Activated CD8-positive, alpha-beta T cell treated with anti-CD3 and anti-CD28 coated beads, Interleukin-2, amount 10 ng/mL, durations not matched to agents 7 days and 5 days (primary cell): ENCODE data around the gene SNTB2. TPM values are rescaled to one million over a fixed set of nuclear protein-coding genes. Genes with fewer than 3 reads are reported as not detected.

ENCODE experiments used
- ATAC-seq: fragments of 150-1000 bp; cut with Tn5 transposase; one replicate; pipeline ENCODE4 v1.10.0; 2021; ENCODE audit warnings: moderate library complexity
- CTCF ChIA-PET: fragments of 350-600 bp; sonication (Branson Sonifier 250); formaldehyde crosslinking; loops from one replicate; lab custom pipeline; 2021; ENCODE audit warnings: antibody characterized with exemption; lab: Charles Lee
- POLR2A ChIA-PET: fragments of 350-600 bp; sonication (Branson Sonifier 250); formaldehyde crosslinking; loops from one replicate; lab custom pipeline; 2021; ENCODE audit warnings: antibody characterized with exemption; lab: Charles Lee
- DNase-seq: peaks from one replicate; pipeline ENCODE4 v3.0.0-alpha.2; 2020
- H3K27ac Mint-ChIP-seq: one replicate; pipeline ENCODE4 v1.8.0; 2021; ENCODE audit warnings: mild to moderate bottlenecking, mixed read lengths
- H3K27me3 Mint-ChIP-seq: one replicate; pipeline ENCODE4 v1.8.0; 2021; ENCODE audit warnings: low read depth, mixed read lengths
- H3K36me3 Mint-ChIP-seq: one replicate; pipeline ENCODE4 v1.8.0; 2021; ENCODE audit warnings: low read depth, mixed read lengths
- H3K4me1 Mint-ChIP-seq: one replicate; pipeline ENCODE4 v1.8.0; 2021; ENCODE audit warnings: low read depth, mixed read lengths
- H3K4me3 Mint-ChIP-seq: one replicate; pipeline ENCODE4 v1.8.0; 2021; ENCODE audit warnings: mild to moderate bottlenecking, mixed read lengths
- H3K9me3 Mint-ChIP-seq: one replicate; pipeline ENCODE4 v1.8.0; 2022; ENCODE audit warnings: mixed read lengths; ENCODE audit not compliant: insufficient read depth
- total RNA-seq, 2 experiments: library from RNA; stranded (reverse); gene quantifications; one replicate each; pipeline ENCODE4 v1.2.3, GENCODE V29; 2021

SNTB2 gene
- total RNA-seq, 2 experiments from 2014 or later, result 24.3 to 25.5 TPM

DNA sequence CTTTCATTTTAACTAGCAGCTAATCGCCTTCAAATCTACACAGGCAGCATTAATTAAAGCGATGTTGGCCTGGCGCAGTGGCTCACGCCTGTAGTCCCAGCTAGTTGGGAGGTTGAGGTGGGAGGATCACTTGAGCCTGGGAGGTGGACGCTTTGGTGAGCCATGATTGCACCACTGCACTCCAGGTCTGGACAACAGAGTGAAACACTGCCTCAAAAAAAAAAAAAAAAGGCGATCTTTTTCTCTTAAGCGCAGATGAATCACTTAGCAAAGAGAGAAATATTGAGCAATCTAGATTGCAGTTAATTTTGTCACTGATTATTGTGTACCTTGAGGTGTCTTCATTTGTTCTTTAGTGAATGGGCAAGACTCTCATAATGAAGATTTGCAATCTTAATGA lies 12.4 kb downstream of the SNTB2 start:
- peaks cover 2% of the 10 kb centered on the region for H3K36me3 Mint-ChIP-seq
- peaks cover under 1% of the 10 kb centered on the region for H3K4me1 Mint-ChIP-seq
- H3K27me3 Mint-ChIP-seq, result no peaks in the 10 kb centered on the region
- no peak overlapping the region for H3K4me3 Mint-ChIP-seq
- no peaks in the 10 kb centered on the region for H3K9me3 Mint-ChIP-seq
- DNase-seq (no peak), ATAC-seq (no peak)
- ChIA-PET POLR2A (no interaction called here), CTCF (interaction anchor here (0.7 kb wide), 1 partner anchor 87 kb away, joined by 3 read pairs; no protein-coding TSS in a partner anchor)
- no peak overlapping the region for H3K27ac Mint-ChIP-seq

DNA sequence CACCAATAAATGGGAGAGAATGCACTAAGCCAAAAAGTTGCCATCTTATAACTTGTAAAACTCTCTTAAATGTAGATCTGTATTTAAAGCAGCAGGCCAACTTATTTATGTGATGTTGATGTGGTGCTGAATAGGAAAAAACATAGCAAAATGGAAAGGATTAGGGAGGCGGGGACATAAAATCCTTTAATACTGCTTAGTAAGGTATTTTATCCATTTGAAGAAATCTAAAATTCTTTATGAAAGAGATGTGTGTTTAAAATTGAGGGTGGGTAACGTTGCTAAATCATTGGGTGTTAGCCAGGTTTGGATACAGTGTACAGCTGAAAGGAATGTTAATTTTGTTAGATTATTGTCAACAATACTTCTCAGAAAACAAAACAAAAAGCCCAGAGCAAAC lies 14.3 kb downstream of the SNTB2 start:
- ChIA-PET CTCF (no interaction called here), POLR2A (no interaction called here)
- H3K9me3 Mint-ChIP-seq, result no peaks in the 10 kb centered on the region
- ATAC-seq (no peak), DNase-seq (no peak)
- no peaks in the 10 kb centered on the region for H3K27me3 Mint-ChIP-seq
- no peak overlapping the region for H3K4me3 Mint-ChIP-seq
- peaks cover 2% of the 10 kb centered on the region for H3K36me3 Mint-ChIP-seq
- H3K27ac Mint-ChIP-seq, result no peak overlapping the region
- H3K4me1 Mint-ChIP-seq, result peaks cover 9% of the 10 kb centered on the region

DNA sequence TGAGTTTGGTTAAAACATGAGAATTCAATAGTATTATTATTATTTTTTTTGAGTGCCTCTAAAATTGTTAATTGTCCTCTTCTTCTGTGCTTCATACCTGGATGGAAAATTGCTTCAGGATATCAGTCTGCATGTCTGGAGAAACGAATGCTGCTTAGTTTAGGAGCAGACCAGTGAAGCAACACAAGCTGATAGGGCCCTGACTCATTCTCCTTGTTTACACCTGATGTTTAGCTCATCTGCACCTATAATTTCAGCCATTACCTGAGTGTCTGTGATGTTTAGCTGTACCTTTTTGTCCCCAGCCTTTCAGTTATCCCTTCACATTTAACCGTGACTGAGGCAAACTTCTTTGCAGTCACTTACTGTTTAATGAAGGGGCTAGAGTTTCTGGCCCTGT lies 14.8 kb downstream of the SNTB2 start:
- Mint-ChIP-seq H3K27ac (no peak overlapping the region), H3K36me3 (peaks cover 2% of the 10 kb centered on the region), H3K4me3 (no peak overlapping the region), H3K9me3 (no peaks in the 10 kb centered on the region), H3K27me3 (no peaks in the 10 kb centered on the region), H3K4me1 (peaks cover 9% of the 10 kb centered on the region)
- DNase-seq, result no peak
- CTCF ChIA-PET, result no interaction called here
- ATAC-seq, result no peak
- POLR2A ChIA-PET, result no interaction called here

DNA sequence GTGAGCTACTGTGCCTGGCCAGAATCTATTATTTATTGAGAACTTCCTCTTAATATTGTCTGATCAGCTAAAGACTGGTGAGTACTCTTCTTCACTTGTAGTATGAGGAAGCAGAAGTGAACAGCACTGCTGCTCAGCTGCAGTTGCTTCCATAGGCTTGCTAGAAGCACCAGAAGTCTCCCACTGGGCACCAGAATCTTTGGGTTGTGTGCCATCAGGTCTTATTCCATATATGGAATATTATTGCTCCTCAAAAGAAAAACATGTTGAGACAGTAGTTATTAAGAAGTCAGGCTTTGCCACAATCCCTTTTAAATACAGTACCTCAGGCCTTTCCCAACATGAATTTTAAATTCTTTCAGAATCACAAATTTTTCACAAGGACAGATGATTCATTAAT lies 17.2 kb downstream of the SNTB2 start:
- Mint-ChIP-seq H3K9me3 (no peaks in the 10 kb centered on the region), H3K27me3 (no peaks in the 10 kb centered on the region), H3K27ac (no peak overlapping the region), H3K4me3 (no peak overlapping the region), H3K36me3 (no peaks in the 10 kb centered on the region), H3K4me1 (peaks cover 9% of the 10 kb centered on the region)
- ATAC-seq (no peak), DNase-seq (no peak)
- ChIA-PET POLR2A (no interaction called here), CTCF (no interaction called here)

DNA sequence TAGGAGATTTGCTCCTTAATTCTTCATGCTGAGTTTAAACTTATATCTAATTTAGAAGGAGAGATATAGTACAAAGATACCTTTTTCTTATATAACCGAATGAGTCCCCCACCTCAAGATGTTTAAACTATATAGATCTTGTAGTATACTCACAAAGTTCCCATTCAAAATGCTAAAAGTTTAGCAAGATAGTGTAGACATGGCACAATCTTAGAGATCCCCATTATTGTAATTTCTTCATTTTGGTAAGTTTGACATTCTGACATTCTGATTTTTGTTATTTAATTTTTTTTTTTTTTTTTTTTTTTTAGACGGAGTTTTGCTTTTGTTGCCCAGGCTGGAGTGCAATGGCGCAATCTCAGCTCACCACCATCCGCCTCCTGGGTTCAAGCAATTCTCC lies 22.8 kb downstream of the SNTB2 start:
- H3K27ac Mint-ChIP-seq, result no peak overlapping the region
- POLR2A ChIA-PET, result no interaction called here
- DNase-seq, result no peak
- ATAC-seq, result no peak
- H3K4me3 Mint-ChIP-seq, result no peak overlapping the region
- H3K36me3 Mint-ChIP-seq, result no peaks in the 10 kb centered on the region
- no peaks in the 10 kb centered on the region for H3K9me3 Mint-ChIP-seq
- no peaks in the 10 kb centered on the region for H3K27me3 Mint-ChIP-seq
- CTCF ChIA-PET, result interaction anchor here (1.5 kb wide), 1 partner anchor 80 kb away, joined by 3 read pairs; no protein-coding TSS in a partner anchor
- H3K4me1 Mint-ChIP-seq, result peaks cover 5% of the 10 kb centered on the region

DNA sequence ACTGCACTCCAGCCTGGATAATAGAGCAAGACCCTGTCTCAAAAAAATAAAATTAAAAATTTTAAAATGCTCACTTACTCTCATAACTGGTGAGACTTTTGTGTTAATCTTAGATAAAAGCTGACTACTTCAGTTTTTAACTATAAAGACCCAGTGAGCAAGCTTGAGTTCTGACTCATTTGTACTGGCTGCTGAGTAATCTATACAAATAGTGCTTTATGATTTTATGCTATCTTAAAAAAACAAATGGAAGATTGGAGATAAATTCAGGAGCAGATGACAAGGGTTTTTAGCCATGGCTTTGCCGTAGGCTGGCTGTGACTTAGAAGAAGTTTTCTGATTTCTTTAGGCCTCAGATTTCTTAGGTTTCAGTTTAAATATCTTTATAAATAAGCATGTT lies 30.5 kb downstream of the SNTB2 start:
- Mint-ChIP-seq H3K4me1 (no peaks in the 10 kb centered on the region), H3K27me3 (no peaks in the 10 kb centered on the region), H3K4me3 (no peak overlapping the region), H3K36me3 (no peaks in the 10 kb centered on the region), H3K9me3 (no peaks in the 10 kb centered on the region), H3K27ac (no peak overlapping the region)
- POLR2A ChIA-PET, result no interaction called here
- DNase-seq (no peak), ATAC-seq (no peak)
- CTCF ChIA-PET, result interaction anchor here (0.9 kb wide), 1 partner anchor 11 kb away, joined by 3 read pairs; no protein-coding TSS in a partner anchor

DNA sequence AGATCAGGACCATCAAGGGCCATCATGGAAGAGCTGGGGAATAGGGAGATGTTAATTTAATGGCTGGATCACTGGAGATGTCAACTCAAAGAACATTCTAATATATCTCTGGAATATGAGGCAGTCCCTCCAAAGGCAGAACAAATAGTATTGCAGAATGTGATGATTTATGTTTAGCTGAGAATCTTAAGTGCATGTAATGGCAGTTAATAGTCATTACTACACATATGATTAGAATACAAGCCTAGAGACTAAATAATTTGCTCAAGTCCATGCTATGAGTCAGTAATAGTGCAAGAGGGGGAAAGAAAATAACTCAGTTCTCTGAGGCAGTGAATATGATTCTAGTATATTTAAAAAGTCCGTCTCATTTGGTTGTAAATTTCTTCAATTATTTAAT lies 32.3 kb downstream of the SNTB2 start:
- ATAC-seq (no peak), DNase-seq (no peak)
- ChIA-PET POLR2A (no interaction called here), CTCF (no interaction called here)
- no peak overlapping the region for H3K27ac Mint-ChIP-seq
- H3K4me3 Mint-ChIP-seq, result no peak overlapping the region
- H3K9me3 Mint-ChIP-seq, result no peaks in the 10 kb centered on the region
- H3K36me3 Mint-ChIP-seq, result no peaks in the 10 kb centered on the region
- H3K27me3 Mint-ChIP-seq, result no peaks in the 10 kb centered on the region
- H3K4me1 Mint-ChIP-seq, result no peaks in the 10 kb centered on the region

DNA sequence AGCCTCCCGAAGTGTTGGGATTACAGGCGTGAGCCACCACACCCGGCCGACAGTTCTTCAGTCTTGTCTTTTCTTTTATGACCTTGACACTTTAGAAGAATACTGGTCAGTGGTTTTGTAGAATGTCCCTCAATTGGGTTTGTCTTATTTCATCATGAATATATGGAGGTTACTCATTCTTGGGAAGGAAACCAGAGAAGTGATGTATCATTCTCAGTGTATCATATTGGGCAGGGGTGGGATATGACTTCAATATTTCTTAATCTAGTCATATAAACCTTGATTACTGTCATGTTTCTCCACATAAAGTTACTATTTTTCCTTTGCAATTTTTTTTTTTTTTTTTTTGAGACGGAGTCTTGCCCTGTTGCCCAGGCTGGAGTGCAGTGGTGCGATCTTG lies 36.9 kb downstream of the SNTB2 start:
- no peak for ATAC-seq
- CTCF ChIA-PET, result no interaction called here

DNA sequence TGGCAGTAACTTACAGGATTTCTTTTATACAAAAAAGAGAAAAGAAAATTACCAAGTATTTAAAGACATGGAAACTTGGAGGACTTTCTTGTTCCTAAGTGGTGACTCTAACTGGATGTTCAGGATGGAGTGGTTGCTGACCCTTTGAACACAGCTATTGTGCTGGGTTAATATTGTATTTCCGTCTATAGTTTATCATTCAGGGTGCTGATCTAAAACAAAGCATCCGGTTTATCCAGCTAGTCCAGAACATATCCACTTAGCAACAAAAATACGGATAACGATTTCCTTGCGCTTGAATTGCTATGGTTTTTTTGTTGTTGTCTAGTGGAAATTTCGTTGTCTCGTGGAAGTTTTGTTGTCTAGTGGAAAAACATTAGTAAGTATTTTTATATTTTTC lies 38.2 kb downstream of the SNTB2 start:
- CTCF ChIA-PET, result no interaction called here

More for the DNA sequence above, 36.9 kb downstream of the SNTB2 start:
- no peak for DNase-seq
- H3K4me1 Mint-ChIP-seq, result no peaks in the 10 kb centered on the region
- H3K27ac Mint-ChIP-seq, result no peak overlapping the region
- no peaks in the 10 kb centered on the region for H3K27me3 Mint-ChIP-seq
- no peaks in the 10 kb centered on the region for H3K36me3 Mint-ChIP-seq
- H3K9me3 Mint-ChIP-seq, result no peaks in the 10 kb centered on the region
- POLR2A ChIA-PET, result no interaction called here
- no peak overlapping the region for H3K4me3 Mint-ChIP-seq

DNA sequence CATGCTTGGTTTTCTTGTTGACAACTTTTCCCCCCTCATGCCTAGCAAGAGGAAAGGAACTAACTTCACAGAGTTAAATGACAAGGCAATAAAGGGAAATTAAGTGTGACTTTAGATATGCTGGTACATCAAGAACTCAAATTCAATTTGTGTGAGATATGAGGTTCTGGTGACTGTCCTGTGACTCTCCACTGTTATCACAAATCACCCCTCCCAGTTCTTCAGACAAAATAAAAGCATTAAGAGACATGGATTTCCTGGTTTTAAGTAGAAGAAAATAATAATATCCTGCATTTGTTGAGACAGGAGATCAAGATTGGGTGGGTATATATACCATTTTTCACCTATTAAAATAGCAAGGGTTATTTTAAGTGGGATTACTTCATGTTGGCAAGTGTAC lies 46.2 kb downstream of the SNTB2 start:
- H3K27me3 Mint-ChIP-seq, result no peaks in the 10 kb centered on the region
- POLR2A ChIA-PET, result interaction anchor here (0.6 kb wide), 1 partner anchor 101 kb away, joined by 4 read pairs; no protein-coding TSS in a partner anchor

More for the DNA sequence above, 38.2 kb downstream of the SNTB2 start:
- Mint-ChIP-seq H3K9me3 (no peaks in the 10 kb centered on the region), H3K27ac (no peak overlapping the region), H3K4me3 (no peak overlapping the region), H3K27me3 (no peaks in the 10 kb centered on the region), H3K36me3 (no peaks in the 10 kb centered on the region), H3K4me1 (no peaks in the 10 kb centered on the region)
- no peak for DNase-seq
- ATAC-seq, result no peak
- POLR2A ChIA-PET, result interaction anchor here (0.6 kb wide), 1 partner anchor 1566 kb away, joined by 3 read pairs; no protein-coding TSS in a partner anchor

DNA sequence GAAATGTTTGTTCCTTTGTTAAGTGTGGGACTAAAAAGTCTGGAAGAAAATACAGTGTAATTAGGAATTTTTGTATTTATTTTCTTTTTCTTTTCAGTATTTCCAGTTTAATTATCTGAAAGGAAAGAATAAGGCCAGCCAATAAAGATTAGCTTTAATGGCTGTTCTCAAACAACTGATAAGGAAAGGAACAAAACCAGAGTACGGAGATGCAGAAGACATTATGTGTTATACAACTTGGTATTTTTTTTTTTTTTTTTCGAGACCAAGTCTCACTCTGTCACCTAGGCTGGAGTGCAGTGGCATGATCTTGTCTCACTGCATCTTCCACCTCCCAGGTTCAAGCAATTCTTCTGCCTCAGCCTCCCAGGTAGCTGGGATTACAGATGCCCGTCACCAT lies 47.5 kb downstream of the SNTB2 start:
- H3K27ac Mint-ChIP-seq, result no peak overlapping the region
- ChIA-PET POLR2A (no interaction called here), CTCF (interaction anchor here (1.1 kb wide), 1 partner anchor 10 kb away, joined by 3 read pairs; no protein-coding TSS in a partner anchor)
- H3K36me3 Mint-ChIP-seq, result no peaks in the 10 kb centered on the region
- ATAC-seq (no peak), DNase-seq (no peak)
- H3K9me3 Mint-ChIP-seq, result no peaks in the 10 kb centered on the region
- no peak overlapping the region for H3K4me3 Mint-ChIP-seq
- H3K27me3 Mint-ChIP-seq, result no peaks in the 10 kb centered on the region
- peaks cover 3% of the 10 kb centered on the region for H3K4me1 Mint-ChIP-seq

More for the DNA sequence above, 46.2 kb downstream of the SNTB2 start:
- Mint-ChIP-seq H3K36me3 (no peaks in the 10 kb centered on the region), H3K4me1 (peaks cover 3% of the 10 kb centered on the region), H3K27ac (no peak overlapping the region), H3K4me3 (no peak overlapping the region), H3K9me3 (no peaks in the 10 kb centered on the region)
- CTCF ChIA-PET, result no interaction called here
- ATAC-seq (no peak), DNase-seq (no peak)

DNA sequence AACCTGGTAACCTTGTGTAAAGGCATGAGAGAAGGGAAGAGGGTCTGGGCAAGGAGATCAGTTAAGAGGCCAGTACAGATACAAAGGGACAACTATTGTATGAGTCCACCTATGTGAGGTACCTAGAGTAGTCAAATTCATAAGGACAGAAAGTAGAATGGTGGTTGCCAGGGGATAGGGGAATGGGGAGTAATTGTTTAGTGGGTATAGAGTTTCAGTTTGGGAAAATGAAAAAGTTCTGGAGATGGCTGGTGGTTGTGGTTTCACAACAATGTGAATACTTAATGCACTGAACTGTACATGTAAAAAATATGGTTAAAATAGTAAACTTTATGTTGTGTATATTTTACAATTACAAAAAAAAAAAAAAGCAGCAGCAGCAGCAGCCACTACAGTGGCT lies 49.4 kb downstream of the SNTB2 start:
- POLR2A ChIA-PET, result no interaction called here
- no peak for ATAC-seq
- H3K4me1 Mint-ChIP-seq, result peaks cover 3% of the 10 kb centered on the region

DNA sequence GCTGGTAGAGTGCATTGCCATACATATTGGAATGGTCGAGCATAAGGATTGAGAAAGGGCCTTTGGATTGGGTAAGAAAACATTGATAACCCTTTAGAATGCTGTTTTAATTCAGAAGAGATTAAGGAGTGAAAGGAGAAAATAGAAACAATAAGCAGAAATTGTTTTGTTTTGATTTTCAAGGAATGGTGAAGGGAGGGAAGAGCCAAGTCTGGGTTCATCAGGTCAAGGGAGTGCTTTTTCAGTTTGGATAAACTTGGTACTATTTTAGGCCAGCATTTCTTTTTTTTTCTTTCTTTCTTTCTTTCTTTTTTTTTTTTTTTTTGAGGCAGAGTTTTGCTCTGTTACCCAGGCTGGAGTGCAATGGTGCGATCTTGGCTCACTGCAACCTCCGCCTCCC lies 50.3 kb downstream of the SNTB2 start:
- CTCF ChIA-PET, result no interaction called here
- no peaks in the 10 kb centered on the region for H3K27me3 Mint-ChIP-seq
- H3K4me1 Mint-ChIP-seq, result peaks cover 3% of the 10 kb centered on the region
- POLR2A ChIA-PET, result no interaction called here
- ATAC-seq (no peak), DNase-seq (no peak)
- no peaks in the 10 kb centered on the region for H3K9me3 Mint-ChIP-seq
- no peak overlapping the region for H3K27ac Mint-ChIP-seq
- H3K4me3 Mint-ChIP-seq, result no peak overlapping the region
- H3K36me3 Mint-ChIP-seq, result no peaks in the 10 kb centered on the region

More for the DNA sequence above, 49.4 kb downstream of the SNTB2 start:
- Mint-ChIP-seq H3K27ac (no peak overlapping the region), H3K27me3 (no peaks in the 10 kb centered on the region), H3K36me3 (no peaks in the 10 kb centered on the region), H3K4me3 (no peak overlapping the region), H3K9me3 (no peaks in the 10 kb centered on the region)
- DNase-seq, result no peak
- CTCF ChIA-PET, result no interaction called here
